ENCODE results near the gene KCTD17. TPM values are rescaled to one million over a fixed set of nuclear protein-coding genes. Genes with fewer than 3 reads are reported as not detected.
A peak's percentile ranks its signal among the peaks of the same experiment; 100 is the strongest.

KCTD17 gene
- total and polyA plus RNA-seq, 2 of the 13 experiments (the other 11 are each of a cell fraction or from before 2014, with no cell fraction given) = 5.3 to 11.7 TPM

GRCh38 chr22:37059876-37060449 is 8.4 kb downstream of the KCTD17 start (continued):
- TF ChIP-seq ZNF691 (CRISPR knock-in tag; IDR thresholded peaks at IDR 0.05; ENCODE audit: borderline replicate concordance, low read depth) = no peak
- no peak for TF ChIP-seq ZNF180 (CRISPR knock-in tag; IDR thresholded peaks at IDR 0.05; ENCODE audit: borderline replicate concordance, low read depth)
- no peak for TF ChIP-seq ZNF720 (CRISPR knock-in tag; IDR thresholded peaks at IDR 0.05)
- TF ChIP-seq ZNF367 (CRISPR knock-in tag; IDR thresholded peaks at IDR 0.05; ENCODE audit: borderline replicate concordance) = no peak

GRCh38 chr22:37060801-37061610 is 9.5 kb downstream of the KCTD17 start:
- no peaks in the 10 kb centered on the region; a peak in 1 of 5 replicates for H3K36me3 ChIP-seq (replicated peaks in 1 of 2; ENCODE audit: control insufficient read depth in 1 of 2, insufficient read depth in 2 of 2, low read length in 2 of 2)
- ATAC-seq = no peak

More at GRCh38 chr22:37060801-37061610, 9.5 kb downstream of the KCTD17 start:
- TF ChIP-seq ZBTB33 (CRISPR knock-in tag; IDR thresholded peaks at IDR 0.05) (0 out of 2 replicates have a peak, but pooled peaks have one; percentile 15), ZNF460 (CRISPR knock-in tag; IDR thresholded peaks at IDR 0.05; ENCODE audit: borderline replicate concordance) (no peak)
- no TSS peak for BruUV-seq (replicated peaks)
- DNase-seq (ENCODE audit: low spot score) (no peak), FAIRE-seq (no peak)
- Histone ChIP-seq H3K27me3 (ENCODE audit: control insufficient read depth in 1 of 2, insufficient read depth in 2 of 2, low read length in 2 of 2) (no peaks in the 10 kb centered on the region), H3K79me2 (ENCODE audit: insufficient read depth, low read length) (no peaks in the 10 kb centered on the region), H4K20me1 (ENCODE audit: insufficient read depth, low read length) (no peaks in the 10 kb centered on the region), H2AFZ (ENCODE audit: low read length) (no peak overlapping the region), H3K9me3 (ENCODE audit: low read length) (no peaks in the 10 kb centered on the region), H3K9ac (ENCODE audit: insufficient read depth, low read depth, low read length) (no peak overlapping the region), H3K4me2 (ENCODE audit: low read depth, low read length) (no peak overlapping the region), H3K4me1 (ENCODE audit: insufficient read depth, low read length) (peaks cover 33% of the 10 kb centered on the region), H3K27ac (ENCODE audit: extremely low read length, insufficient read depth, low read length) (no peak overlapping the region), H3K4me3 (replicated peaks in 1 of 3; ENCODE audit: insufficient read depth in 1 of 3, low read depth in 2 of 3, low read length in 3 of 3) (no peak overlapping the region)
- ChIA-PET POLR2A (no interaction called here), CTCF (ENCODE audit: low intra/inter-chr PET ratio, low total read pairs) (no interaction called here)
- intact Hi-C loops (cut with micrococcal nuclease; ENCODE audit: unreplicated experiment) = no loop called here
- WGBS (ENCODE audit: low lambda C conversion rate) = 89% methylated on average over 28 of the region's 28 CpGs
- in situ Hi-C loops (cut with HindIII; ENCODE audit: extremely low pct_ligation_motif_present, low pct_unique_long_range_greater_than_20kb) = no loop called here
